Midbrain (tissue), 1 donor: ENCODE data around the gene ASNS.
A peak's percentile ranks its signal among the peaks of the same experiment; 100 is the strongest.

ENCODE experiments used
- DNase-seq: peaks from one replicate; lab custom pipeline; 2025; lab: John Stamatoyannopoulos, UW

ASNS gene

DNA sequence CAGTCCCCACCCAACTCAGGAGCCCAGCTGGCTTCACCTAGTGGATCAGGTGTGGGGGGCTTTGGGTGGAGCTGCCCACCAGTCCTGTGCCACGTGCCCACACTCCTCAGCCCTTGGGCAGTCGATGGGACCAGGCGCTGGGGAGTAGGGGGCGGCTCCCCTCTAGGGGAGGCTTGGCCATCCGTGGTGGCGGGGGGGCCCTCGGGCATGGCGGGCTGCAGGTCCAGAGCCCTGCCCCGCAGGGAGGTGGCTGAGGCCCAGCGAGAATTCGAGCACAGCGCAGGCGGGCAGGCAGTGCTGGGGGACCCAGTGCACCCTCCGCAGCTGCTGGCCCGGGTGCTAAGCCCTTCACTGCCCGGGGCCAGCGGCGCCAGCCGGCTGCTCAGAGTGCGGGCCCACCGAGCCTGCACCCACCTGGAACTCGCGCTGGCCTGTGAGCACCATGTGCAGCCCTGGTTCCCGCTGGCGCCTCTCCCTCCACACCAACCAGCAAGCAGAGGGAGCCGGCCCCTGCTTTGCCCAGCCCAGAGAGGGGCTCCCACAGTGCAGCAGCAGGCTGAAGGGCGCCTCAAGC is 29.3 kb downstream of the ASNS start:
- no peak for DNase-seq

DNA sequence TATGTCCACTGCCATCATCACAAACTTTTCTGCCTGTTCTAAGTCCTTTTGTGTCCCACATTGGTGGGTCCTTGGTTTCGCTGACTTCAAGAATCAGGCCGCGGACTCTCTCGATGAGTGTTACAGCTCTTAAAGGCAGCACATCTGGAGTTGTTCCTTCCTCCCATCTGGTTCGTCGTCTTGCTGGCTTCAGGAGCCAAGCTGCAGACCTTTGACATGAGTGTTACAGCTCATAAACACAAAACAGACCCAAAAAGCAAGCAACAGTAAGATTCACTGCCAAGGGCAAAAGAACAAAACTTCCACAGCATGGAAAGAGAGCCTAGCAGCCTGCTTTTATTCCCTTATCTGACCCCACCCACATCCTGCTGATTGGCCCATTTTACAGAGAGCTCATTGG is 30.2 kb downstream of the ASNS start:
- DNase-seq = no peak

DNA sequence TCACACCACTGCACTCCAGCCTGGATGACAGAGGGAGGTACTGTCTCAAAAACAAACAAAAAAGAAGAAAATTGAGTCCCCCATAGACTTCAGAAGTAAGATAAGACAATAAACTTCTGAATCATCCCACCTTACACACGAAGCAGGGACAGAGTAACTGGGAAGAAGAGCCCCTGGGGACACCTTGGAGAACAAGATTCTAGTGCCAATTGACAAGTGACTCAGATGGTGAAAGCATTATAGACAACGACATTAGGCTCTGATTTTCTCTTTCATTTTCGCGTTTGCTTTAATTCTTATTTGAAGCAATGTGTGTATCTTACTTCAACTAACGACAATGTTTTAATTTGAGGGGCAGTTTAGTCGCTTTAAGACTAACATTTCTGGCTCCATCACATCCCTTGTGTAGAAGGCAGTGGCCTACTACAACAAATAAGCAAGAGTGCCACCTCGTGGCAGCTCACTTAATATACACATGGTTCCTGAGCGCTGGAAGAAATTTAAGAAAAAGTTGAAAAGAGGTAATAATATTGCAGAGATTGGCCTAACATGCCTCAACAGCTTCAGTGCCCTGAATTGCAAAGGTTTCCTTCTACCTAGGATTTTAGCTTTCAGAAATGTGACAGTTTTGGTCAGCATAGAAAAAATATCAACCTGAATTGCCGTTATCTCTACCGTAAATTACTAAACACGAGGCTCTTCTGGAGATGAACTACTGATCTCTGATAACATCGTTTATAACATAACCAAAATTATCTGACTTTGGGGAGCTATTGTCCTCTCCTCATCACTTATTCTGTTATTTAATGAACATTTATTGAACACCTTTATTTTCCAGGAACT is 36.7 kb downstream of the ASNS start:
- peak; percentile 53 for DNase-seq

DNA sequence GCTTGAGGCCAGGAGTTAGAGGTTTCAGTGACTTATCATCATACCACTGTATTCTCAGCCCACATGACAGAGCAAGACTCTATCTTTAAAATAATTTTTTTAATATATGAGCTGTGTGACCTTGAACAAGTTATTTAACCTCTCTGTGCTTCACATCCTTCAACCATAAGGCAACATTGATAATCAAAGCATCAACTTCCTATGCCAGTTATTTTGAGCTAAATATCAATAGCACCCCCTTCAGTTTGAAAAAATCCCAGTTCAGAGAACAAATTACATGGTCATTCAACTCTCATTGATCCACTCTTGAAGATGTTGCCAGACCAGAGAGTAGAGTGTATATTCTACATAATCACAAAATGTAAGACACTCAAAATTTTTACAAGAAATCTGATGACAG is 53.0 kb downstream of the ASNS start:
- no peak for DNase-seq

DNA sequence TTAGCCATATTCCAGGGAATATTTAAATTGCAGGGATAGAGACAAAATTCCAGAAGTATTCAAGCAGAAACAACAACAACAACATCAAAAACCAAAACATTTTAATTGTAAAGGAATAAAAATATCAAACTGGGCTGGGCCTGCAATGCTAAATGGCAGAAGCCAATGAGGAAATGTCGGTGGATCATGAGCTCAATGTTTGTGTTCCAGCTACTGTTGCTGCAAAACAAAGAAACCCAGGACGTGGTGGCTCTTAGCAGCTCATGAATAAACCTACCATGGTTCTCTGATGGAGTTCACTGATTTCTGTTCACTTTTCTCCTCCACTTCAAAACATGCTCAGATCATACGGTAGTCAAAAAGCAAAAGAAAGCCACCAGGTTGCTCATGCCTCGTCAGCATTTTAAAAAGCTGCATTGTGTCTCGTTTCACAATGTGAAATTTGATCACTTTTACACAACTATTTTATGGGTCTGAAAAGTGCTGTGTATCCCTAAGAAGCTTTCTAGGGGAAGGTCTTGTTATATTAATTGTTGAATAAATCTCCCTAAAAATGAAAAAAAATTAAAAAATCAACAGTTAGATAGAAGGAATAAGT is 54.0 kb downstream of the ASNS start:
- no peak for DNase-seq
